ENCODE results near the gene PTPRN2. TPM values are rescaled to one million over a fixed set of nuclear protein-coding genes. Genes with fewer than 3 reads are reported as not detected.

The PTPRN2 gene
- polyA plus RNA-seq, 1 of the 3 experiments (the other 2 are of a cell fraction) = 4.0 TPM

DNA sequence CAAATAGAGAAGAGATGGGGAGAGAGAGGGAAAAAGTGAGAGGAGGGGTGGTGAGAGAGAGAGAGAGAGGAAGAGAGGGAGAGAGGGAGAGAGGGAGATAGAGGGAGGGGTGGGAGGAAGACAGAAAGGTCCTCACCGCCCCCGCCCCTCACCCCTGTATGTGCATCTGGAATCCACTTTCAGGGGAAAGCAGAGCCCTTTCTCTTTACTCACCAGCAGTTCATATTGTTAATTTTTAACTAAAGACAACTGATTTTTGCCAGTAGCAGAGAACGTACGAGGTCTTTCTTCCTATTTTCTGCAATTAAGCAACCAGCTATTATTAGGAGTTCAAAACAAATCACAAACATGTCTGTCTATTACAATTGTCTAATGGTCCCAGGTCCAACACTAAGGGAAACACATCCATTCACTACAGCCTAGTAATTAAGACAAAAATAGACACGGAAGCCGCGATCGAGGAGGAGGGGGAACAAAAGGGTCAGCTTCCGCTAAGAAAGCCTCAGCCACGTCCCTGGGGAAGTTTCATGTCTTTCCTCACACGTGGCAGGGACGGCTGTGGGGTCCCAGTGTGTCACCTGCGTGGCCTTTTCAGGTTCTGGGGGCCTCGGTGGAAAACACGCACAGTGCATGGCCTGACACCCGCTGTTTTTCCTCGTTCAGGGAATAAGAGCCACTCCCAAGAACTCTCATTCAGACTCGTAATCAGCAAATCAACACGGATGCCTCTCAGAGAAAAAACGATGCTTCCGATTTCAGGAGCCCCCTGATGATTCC, 572.0 kb downstream of the PTPRN2 start:
- no peak overlapping the region for H3K4me3 ChIP-seq (ENCODE audit: low read depth in 2 of 2, low read length in 1 of 2)
- no peak overlapping the region for H3K9ac ChIP-seq
- H3K4me2 ChIP-seq = no peak overlapping the region
- H3K27me3 ChIP-seq (ENCODE audit: insufficient read depth) = no peaks in the 10 kb centered on the region
- TF ChIP-seq GATA2 (CRISPR knock-in tag; IDR thresholded peaks at IDR 0.05) = no peak
- no peaks in the 10 kb centered on the region for H4K20me1 ChIP-seq (ENCODE audit: insufficient read depth)
- H2AFZ ChIP-seq (ENCODE audit: low read depth) = no peak overlapping the region
- H3F3A ChIP-seq (replicated peaks; ENCODE audit: insufficient read depth) = no peaks in the 10 kb centered on the region
- no peak overlapping the region for H3K27ac ChIP-seq (ENCODE audit: low read depth in 2 of 2, low read length in 1 of 2)
- no peak for DNase-seq
- POLR2A ChIA-PET = no interaction called here
- H3K4me1 ChIP-seq (ENCODE audit: control insufficient read depth in 1 of 2, insufficient read depth in 2 of 2, low read depth in 1 of 2, low read length in 1 of 2) = peaks cover 0 to 17% of the 10 kb centered on the region in 2 experiments; a peak in 1 of 4 replicates
- 48% methylated on average over 21 of the region's 21 CpGs for WGBS (ENCODE audit: low lambda C conversion rate)
- no peaks in the 10 kb centered on the region for H3K36me3 ChIP-seq (replicated peaks in 1 of 2; ENCODE audit: control insufficient read depth in 1 of 2, insufficient read depth in 2 of 2, low read length in 1 of 2)
- H3K9me3 ChIP-seq = no peaks in the 10 kb centered on the region
- CTCF ChIA-PET = no interaction called here
- H3K79me2 ChIP-seq (ENCODE audit: insufficient read depth) = no peaks in the 10 kb centered on the region
- H3K9me2 ChIP-seq = no peaks in the 10 kb centered on the region

GRCh38 chr7:158014976-158015375, 572.6 kb downstream of the PTPRN2 start:
- H3K27me3 ChIP-seq (ENCODE audit: insufficient read depth) = no peaks in the 10 kb centered on the region
- H4K20me1 ChIP-seq (ENCODE audit: insufficient read depth) = no peaks in the 10 kb centered on the region
- TF ChIP-seq TAF1 (IDR thresholded peaks at IDR 0.05; ENCODE audit: borderline replicate concordance, low read depth, low read length) (no peak), USF2 (IDR thresholded peaks at IDR 0.05; ENCODE audit: borderline replicate concordance, low read depth, low read length) (no peak), RAD21 (IDR thresholded peaks at IDR 0.05; ENCODE audit: low read length) (no peak), NRF1 (IDR thresholded peaks at IDR 0.05; ENCODE audit: low read depth, low read length) (no peak), MEF2A (IDR thresholded peaks at IDR 0.05; ENCODE audit: borderline replicate concordance, low read depth) (no peak), JUND (IDR thresholded peaks at IDR 0.05) (no peak), CHD2 (IDR thresholded peaks at IDR 0.05; ENCODE audit: low read length, partially characterized antibody) (no peak), POLR2AphosphoS5 (IDR thresholded peaks at IDR 0.05; ENCODE audit: low read depth, low read length) (no peak), TCF12 (IDR thresholded peaks at IDR 0.05) (no peak), FOSL2 (IDR thresholded peaks at IDR 0.05; ENCODE audit: borderline replicate concordance, low read depth) (no peak), YY1 (IDR thresholded peaks at IDR 0.05; ENCODE audit: low read depth) (no peak), TEAD4 (IDR thresholded peaks at IDR 0.05; ENCODE audit: borderline replicate concordance, insufficient read depth) (no peak), ELF1 (IDR thresholded peaks at IDR 0.05) (no peak)
- TF ChIP-seq, protein P1, sequence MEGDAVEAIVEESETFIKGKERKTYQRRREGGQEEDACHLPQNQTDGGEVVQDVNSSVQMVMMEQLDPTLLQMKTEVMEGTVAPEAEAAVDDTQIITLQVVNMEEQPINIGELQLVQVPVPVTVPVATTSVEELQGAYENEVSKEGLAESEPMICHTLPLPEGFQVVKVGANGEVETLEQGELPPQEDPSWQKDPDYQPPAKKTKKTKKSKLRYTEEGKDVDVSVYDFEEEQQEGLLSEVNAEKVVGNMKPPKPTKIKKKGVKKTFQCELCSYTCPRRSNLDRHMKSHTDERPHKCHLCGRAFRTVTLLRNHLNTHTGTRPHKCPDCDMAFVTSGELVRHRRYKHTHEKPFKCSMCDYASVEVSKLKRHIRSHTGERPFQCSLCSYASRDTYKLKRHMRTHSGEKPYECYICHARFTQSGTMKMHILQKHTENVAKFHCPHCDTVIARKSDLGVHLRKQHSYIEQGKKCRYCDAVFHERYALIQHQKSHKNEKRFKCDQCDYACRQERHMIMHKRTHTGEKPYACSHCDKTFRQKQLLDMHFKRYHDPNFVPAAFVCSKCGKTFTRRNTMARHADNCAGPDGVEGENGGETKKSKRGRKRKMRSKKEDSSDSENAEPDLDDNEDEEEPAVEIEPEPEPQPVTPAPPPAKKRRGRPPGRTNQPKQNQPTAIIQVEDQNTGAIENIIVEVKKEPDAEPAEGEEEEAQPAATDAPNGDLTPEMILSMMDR (IDR thresholded peaks at IDR 0.05) = no peak
- H3K79me2 ChIP-seq (ENCODE audit: insufficient read depth) = no peaks in the 10 kb centered on the region
- H3K4me3 ChIP-seq (ENCODE audit: low read depth in 2 of 2, low read length in 1 of 2) = no peak overlapping the region
- peaks cover 0 to 17% of the 10 kb centered on the region in 2 experiments; a peak in 1 of 4 replicates for H3K4me1 ChIP-seq (ENCODE audit: control insufficient read depth in 1 of 2, insufficient read depth in 2 of 2, low read depth in 1 of 2, low read length in 1 of 2)
- no peak for DNase-seq
- ChIA-PET CTCF (no interaction called here), POLR2A (no interaction called here)
- H3K9me3 ChIP-seq = no peaks in the 10 kb centered on the region
- no peak overlapping the region for H3K27ac ChIP-seq (ENCODE audit: low read depth in 2 of 2, low read length in 1 of 2)
- 33% methylated on average over 3 of the region's 3 CpGs for WGBS (ENCODE audit: low lambda C conversion rate)
- H3K4me2 ChIP-seq = no peak overlapping the region
- H3K36me3 ChIP-seq (replicated peaks in 1 of 2; ENCODE audit: control insufficient read depth in 1 of 2, insufficient read depth in 2 of 2, low read length in 1 of 2) = no peaks in the 10 kb centered on the region
- H2AFZ ChIP-seq (ENCODE audit: low read depth) = no peak overlapping the region
- H3K9me2 ChIP-seq = no peaks in the 10 kb centered on the region
- H3F3A ChIP-seq (replicated peaks; ENCODE audit: insufficient read depth) = no peaks in the 10 kb centered on the region
- no peak overlapping the region for H3K9ac ChIP-seq
